DMS153 treated with DMSO at 0.1 percent for 48 hours (cell line): Measurements from ENCODE around the gene SMARCD3.

ENCODE experiments used
- DNase-seq: peaks from one replicate; lab custom pipeline; 2025; ENCODE audit not compliant: unreplicated experiment; lab: John Stamatoyannopoulos, UW

SMARCD3 gene

GRCh38 chr7:151249034-151249731, 689 bp upstream of the SMARCD3 start:
- DNase-seq: no peak

GRCh38 chr7:151247611-151248345, 716 bp downstream of the SMARCD3 start:
- no peak for DNase-seq

- no peak for DNase-seq
Measured at GRCh38 chr7:151246851-151247580, 1.5 kb downstream of the SMARCD3 start.

DNA sequence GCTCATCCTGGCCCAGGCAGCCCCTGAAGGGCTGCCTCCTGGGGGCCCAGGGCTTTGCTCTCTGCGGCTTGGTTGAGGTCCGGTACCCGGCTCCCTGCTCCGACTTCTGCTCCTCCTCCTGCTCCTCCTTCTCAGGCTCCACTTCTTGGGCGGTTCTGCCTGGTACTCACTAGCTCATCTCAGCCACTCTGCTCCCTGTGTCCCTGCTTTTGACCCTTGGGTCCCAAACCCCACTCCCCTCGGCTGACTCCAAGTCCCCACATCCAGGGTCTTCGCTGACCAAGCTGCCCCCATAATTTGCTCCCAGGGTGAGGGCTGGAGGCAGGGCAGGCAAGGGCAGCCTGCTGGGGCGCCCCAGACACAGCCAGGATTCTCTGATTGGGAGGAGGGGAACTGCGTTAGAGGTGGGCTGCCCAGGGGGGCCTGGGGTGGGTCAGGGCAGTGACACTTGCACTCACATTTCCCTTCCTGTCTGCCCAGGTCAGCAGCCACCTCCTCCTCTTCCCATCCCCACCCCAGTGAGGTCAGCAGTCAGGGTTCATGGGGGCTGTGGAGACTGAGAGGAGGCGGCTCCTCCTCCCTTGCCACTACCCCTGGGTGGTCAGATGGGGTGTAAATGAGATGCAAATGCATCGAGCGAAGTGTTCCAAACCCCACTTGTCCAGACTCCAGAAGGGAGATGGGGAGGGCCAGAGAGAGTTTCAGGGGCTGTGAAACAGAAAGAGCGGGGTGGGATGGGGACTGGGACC, 2.2 kb downstream of the SMARCD3 start:
- DNase-seq: no peak

DNA sequence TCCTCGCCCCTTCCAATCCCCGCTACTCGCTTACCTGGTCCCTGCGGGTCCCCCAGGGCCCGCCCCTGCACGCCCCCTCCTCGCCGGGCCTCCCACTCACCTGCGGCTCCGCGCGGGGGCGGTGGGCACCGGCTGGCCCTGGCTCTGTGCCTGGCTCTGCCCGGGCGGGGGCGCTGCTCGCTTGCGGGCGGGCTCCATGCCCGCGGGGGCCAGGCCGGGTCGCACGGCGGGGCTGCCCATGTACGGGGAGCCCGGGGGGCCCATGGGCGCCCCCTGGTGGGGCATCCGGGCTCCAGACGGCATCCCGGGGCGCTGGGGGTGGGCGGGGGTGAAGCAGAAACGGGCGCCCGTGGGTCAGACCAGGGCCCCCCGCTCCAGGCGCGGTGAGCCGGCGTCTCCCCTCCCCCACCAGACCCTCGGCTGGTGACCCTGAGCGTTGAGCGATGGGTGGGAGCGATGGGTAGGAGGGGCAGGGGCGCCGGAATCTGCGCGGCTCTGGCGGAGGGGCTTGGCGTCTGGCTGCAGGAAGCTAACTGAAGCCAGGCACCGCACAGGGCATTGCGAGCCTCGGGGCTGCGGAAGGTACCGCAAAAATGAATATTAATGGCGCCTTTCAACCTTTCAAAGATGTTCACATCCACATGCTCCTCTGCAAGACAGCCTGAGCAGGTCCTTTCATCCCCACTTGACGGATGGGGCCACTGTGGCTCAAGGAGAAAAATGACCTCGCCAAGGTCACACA, 3.0 kb downstream of the SMARCD3 start:
- DNase-seq: no peak

- no peak for DNase-seq
Measured at GRCh38 chr7:151244841-151245346, 3.6 kb downstream of the SMARCD3 start.

DNA sequence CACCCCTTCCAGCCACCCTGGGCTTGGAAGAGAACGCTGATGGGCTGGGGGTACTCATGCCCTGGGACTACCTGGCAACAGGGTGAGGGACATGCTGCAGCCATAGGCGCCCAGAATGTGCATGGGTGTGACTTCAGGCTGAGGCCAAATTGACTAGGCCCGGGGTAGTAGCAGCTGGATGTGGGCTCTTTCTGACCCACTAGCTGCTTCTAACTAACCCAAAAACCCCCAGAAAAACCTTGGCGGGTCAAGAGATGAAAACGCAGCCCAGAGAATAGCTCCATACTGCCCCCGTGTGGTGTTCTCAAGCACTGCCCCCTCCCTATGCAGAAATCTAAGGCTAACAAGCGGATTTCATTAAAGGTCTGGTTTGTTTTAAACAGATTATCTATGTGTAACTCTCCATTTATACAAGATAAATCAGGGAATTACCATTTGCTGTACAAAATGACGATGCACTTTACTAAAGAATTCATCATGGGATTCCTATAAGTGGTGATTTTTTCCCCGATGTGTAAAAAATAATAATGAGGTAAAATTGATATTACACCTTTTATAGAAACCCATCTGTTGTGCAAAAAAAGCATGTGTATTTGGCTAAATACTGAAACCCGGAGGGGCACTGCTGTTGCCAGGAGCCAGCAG, 4.2 kb downstream of the SMARCD3 start:
- peak; percentile 57 for DNase-seq

- no peak for DNase-seq
Measured at GRCh38 chr7:151243408-151244195, 4.9 kb downstream of the SMARCD3 start.

GRCh38 chr7:151243045-151243349, 5.5 kb downstream of the SMARCD3 start:
- DNase-seq: no peak

DNA sequence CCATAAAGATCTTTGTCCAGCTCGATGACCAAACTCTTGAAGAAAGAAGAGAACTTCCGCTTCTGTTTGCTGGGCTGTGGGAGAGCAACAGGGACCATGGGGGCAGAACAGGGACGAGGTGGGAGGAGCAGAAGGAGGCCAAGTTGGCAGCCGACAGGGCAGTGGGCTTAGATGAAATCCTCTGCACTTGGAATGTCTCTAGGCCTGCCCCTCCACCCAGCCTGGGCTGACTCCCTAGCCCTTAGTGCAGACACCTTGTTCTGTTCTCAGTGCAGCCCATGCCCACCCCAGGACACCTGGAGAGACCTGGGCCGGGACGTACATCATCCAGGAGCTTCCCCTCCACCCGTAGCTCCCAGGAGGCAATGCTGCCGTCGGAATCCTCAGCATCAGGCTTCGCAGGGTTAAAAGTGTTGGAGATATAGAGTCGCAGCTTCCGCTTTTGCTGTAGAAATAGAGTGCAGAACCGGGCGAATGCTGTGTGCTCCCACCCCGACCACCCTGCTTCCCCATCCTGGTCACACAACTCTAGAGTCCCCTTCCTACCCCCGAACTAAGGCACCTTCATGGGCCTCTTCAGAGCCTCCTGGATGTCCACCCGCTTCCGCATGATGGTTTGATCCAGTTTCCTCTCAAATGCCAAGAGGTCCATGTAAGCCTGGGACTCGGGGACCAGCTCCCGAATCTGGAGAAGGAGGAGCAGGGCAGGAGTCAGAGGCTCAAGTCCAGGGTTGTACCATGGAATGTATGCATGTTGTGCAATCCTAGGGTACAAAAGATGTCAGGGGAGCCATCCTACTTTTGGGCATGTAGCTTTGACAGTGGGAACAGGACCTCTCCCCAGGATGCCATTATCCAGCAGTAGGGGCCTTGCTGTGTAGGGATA, 6.1 kb downstream of the SMARCD3 start:
- no peak for DNase-seq

DNA sequence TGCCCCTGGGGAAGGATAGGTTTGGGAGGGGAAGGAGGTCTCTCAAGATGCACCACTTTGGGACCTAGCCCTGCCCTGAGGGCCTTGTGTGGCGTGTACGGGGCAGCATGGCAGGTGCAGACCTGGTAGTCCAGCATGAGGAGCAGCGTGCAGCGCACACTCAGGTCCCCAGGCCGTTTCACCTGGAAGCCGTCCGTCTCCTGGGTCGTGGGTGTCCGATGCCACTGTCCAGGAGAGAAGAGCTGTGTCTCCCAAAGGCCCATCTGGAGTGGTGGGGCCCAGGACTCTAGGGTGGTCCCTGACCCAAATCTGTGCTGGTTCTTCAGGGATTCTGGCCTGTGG, 6.8 kb downstream of the SMARCD3 start:
- DNase-seq: no peak

DNA sequence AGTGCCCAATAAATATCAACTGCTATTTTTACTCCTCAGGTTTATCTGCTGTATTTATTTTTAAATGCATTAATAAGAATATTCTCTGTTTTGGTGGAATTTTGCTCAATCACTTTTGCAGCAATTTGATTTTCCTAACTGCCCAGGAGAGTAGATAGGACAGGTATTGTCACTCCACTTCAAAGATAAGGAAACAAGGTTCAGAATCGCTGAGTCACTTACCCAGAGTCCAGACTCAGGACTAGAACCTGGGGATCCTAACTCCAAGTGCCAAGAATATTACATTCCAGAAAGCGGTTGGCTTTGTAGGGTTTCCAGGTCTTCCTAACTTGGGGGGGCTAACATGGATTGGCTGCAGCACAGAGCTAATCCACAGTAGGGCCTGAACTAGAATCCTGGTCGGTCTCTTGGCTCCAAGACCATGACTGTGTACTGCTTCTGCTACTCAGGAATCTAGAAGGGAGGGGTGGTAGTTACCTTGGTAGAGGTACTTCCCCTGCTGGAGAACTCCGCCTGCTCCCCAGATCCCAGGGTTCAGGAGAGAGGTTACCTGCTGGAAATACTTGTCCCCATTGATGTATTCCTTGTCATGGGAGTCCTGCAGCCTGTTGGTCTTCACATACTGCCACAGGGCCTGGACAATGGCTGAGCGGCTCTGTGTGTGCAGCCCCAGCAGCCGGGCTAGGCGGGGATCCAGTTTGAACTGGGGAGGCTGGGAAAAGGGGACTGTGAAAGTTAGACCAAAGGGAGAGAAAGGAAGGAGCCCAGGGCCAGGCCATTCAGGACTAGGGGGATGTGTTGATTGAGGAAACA, 7.3 kb downstream of the SMARCD3 start:
- DNase-seq: no peak

- no peak for DNase-seq
Measured at GRCh38 chr7:151240536-151240935, 8.0 kb downstream of the SMARCD3 start.

GRCh38 chr7:151239837-151240459, 8.5 kb downstream of the SMARCD3 start:
- DNase-seq: no peak

DNA sequence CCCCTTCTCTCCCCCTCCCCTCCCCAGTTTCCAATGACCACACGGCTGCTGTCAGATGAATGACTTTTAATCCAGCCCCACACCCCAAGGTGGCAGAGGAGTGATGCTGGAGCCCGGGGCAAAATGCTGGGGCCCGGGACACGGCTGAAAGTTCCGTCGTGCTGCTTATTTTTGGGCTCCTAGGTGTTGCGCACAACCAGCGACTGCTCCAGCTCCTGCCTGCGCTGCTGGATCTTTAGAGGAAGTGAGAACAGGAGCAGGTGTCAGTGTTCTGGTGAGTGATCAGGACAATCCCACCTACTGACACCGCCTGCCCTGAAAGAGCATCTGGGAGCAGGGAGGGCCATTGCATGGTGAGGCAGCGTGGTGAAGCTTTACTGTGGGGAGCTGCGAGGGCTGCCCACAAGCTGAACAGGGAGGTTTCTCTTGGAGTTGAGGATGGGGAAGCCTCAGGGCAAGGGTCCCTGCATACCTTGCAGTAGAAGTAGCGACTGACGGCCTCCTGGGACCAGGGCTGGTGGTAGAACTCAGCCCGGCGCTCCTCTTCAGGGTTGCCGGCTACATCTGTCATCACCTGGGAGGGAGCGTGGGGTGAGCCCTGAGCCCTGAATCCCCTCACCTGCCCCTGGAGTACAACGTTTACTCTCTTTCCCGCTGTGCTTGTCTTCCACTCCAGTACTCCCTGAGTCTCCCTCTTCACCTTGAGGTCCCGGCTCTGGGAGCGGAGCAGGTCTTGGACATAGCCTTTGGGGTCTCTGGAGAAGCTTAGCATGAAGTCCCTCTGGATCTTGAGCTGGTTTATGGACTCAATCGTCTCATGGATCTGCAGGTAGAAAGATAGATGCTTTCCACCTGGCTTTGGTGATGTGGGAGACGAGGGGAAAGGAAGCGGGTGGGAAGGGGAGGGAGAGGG, 9.3 kb downstream of the SMARCD3 start:
- DNase-seq: no peak

GRCh38 chr7:151238190-151238810, 10.2 kb downstream of the SMARCD3 start:
- DNase-seq: no peak
